ENCODE data around the gene IDI2. TPM values are rescaled to one million over a fixed set of nuclear protein-coding genes. Genes with fewer than 3 reads are reported as not detected.

IDI2 gene
- total RNA-seq, 2 experiments from 2014 or later, result not detected

GRCh38 chr10:978826-979421, 46.7 kb downstream of the IDI2 start:
- CTCF ChIA-PET, result no interaction called here
- Mint-ChIP-seq H3K9me3 (peaks cover 17% of the 10 kb centered on the region), H3K27me3 (no peaks in the 10 kb centered on the region), H3K4me3 (no peak overlapping the region), H3K4me1 (ENCODE audit: low read depth) (no peaks in the 10 kb centered on the region), H3K36me3 (ENCODE audit: low read depth) (peaks cover 21% of the 10 kb centered on the region), H3K27ac (no peak overlapping the region)
- ATAC-seq, result no peak
- TF ChIP-seq CTCF (IDR thresholded peaks at IDR 0.05), result no peak
- intact Hi-C loops (cut with micrococcal nuclease), result no loop called here
- POLR2A ChIA-PET, result interaction anchor here (0.6 kb wide), 1 partner anchor 203 kb away, joined by 3 read pairs; no protein-coding TSS in a partner anchor
- DNase-seq, result no peak

GRCh38 chr10:976316-976715, 49.3 kb downstream of the IDI2 start:
- POLR2A ChIA-PET, result no interaction called here
- no peak for TF ChIP-seq CTCF (IDR thresholded peaks at IDR 0.05)
- intact Hi-C loops (cut with micrococcal nuclease), result no loop called here
- H3K4me3 Mint-ChIP-seq, result no peak overlapping the region
- CTCF ChIA-PET, result no interaction called here
- H3K27me3 Mint-ChIP-seq, result no peaks in the 10 kb centered on the region
- DNase-seq (no peak), ATAC-seq (no peak)
- no peaks in the 10 kb centered on the region for H3K4me1 Mint-ChIP-seq (ENCODE audit: low read depth)
- H3K9me3 Mint-ChIP-seq, result peaks cover 17% of the 10 kb centered on the region
- H3K36me3 Mint-ChIP-seq (ENCODE audit: low read depth), result peaks cover 21% of the 10 kb centered on the region
- H3K27ac Mint-ChIP-seq, result no peak overlapping the region

GRCh38 chr10:974785-975074, 50.9 kb downstream of the IDI2 start:
- TF ChIP-seq CTCF (IDR thresholded peaks at IDR 0.05), result no peak
- ChIA-PET CTCF (no interaction called here), POLR2A (no interaction called here)

GRCh38 chr10:974038-974784, 51.4 kb downstream of the IDI2 start:
- TF ChIP-seq CTCF (IDR thresholded peaks at IDR 0.05), result no peak
- DNase-seq (no peak), ATAC-seq (no peak)
- ChIA-PET CTCF (no interaction called here), POLR2A (no interaction called here)
- intact Hi-C loops (cut with micrococcal nuclease), result no loop called here
- Mint-ChIP-seq H3K4me3 (no peak overlapping the region), H3K27me3 (peaks cover 2% of the 10 kb centered on the region), H3K4me1 (ENCODE audit: low read depth) (no peaks in the 10 kb centered on the region), H3K27ac (no peak overlapping the region), H3K36me3 (ENCODE audit: low read depth) (peaks cover 8% of the 10 kb centered on the region), H3K9me3 (peaks cover 9% of the 10 kb centered on the region)

More at GRCh38 chr10:974785-975074, 50.9 kb downstream of the IDI2 start:
- DNase-seq (no peak), ATAC-seq (no peak)
- Mint-ChIP-seq H3K4me3 (no peak overlapping the region), H3K4me1 (ENCODE audit: low read depth) (no peaks in the 10 kb centered on the region), H3K9me3 (peaks cover 10% of the 10 kb centered on the region), H3K27ac (no peak overlapping the region), H3K36me3 (ENCODE audit: low read depth) (peaks cover 12% of the 10 kb centered on the region), H3K27me3 (peaks cover 2% of the 10 kb centered on the region)
- intact Hi-C loops (cut with micrococcal nuclease), result no loop called here

- Mint-ChIP-seq H3K27me3 (peaks cover 9% of the 10 kb centered on the region), H3K4me3 (no peak overlapping the region), H3K9me3 (peaks cover 3% of the 10 kb centered on the region), H3K27ac (no peak overlapping the region), H3K36me3 (ENCODE audit: low read depth) (peaks cover 2% of the 10 kb centered on the region), H3K4me1 (ENCODE audit: low read depth) (no peaks in the 10 kb centered on the region)
- ATAC-seq (no peak), DNase-seq (no peak)
- TF ChIP-seq CTCF (IDR thresholded peaks at IDR 0.05), result no peak
- POLR2A ChIA-PET, result no interaction called here
- intact Hi-C loops (cut with micrococcal nuclease), result no loop called here
- CTCF ChIA-PET, result no interaction called here
These were observed 52.9 kb downstream of the IDI2 start for GRCh38 chr10:972763-973162.
